ENCODE data around the gene PTPRO. TPM values are rescaled to one million over a fixed set of nuclear protein-coding genes. Genes with fewer than 3 reads are reported as not detected.
A peak's percentile ranks its signal among the peaks of the same experiment; 100 is the strongest.

Gene PTPRO
- total RNA-seq, 4 donors from 2014 or later, result 0.52 to 5.0 (median 1.0) TPM

DNA sequence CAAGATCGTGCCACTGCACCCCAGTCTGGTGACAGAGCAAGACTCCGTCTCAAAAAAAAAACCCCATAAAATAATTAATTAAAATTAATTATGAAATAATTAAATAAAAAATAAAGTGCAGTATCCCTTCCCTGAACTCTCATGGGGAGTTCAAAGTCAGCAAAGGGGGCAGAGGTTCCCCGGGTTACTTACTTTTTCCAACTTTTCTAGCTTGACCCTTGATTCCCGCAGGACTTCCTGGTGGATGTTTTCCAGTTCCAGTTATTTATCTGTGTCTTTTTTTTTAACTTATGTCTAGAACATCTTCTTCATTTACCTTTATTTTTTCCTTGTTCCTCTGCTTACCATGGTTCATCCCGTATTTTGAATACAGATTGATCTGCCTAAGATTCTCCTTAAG is 269.5 kb downstream of the PTPRO start:
- 92% methylated on average over 5 of the region's 5 CpGs for WGBS
- peak; percentile 31 for DNase-seq (ENCODE audit: extremely low spot score)
- Histone ChIP-seq H3K36me3 (no peaks in the 10 kb centered on the region), H3K4me3 (no peak overlapping the region), H3K27ac (replicated peaks in 1 of 4) (no peak overlapping the region), H3K9me3 (no peaks in the 10 kb centered on the region), H3K4me1 (peaks cover 5 to 14% (median 9%) of the 10 kb centered on the region in 4 donors), H3K27me3 (peaks cover 0 to 8% (median 0%) of the 10 kb centered on the region in 4 donors)
- TF ChIP-seq, protein P1, sequence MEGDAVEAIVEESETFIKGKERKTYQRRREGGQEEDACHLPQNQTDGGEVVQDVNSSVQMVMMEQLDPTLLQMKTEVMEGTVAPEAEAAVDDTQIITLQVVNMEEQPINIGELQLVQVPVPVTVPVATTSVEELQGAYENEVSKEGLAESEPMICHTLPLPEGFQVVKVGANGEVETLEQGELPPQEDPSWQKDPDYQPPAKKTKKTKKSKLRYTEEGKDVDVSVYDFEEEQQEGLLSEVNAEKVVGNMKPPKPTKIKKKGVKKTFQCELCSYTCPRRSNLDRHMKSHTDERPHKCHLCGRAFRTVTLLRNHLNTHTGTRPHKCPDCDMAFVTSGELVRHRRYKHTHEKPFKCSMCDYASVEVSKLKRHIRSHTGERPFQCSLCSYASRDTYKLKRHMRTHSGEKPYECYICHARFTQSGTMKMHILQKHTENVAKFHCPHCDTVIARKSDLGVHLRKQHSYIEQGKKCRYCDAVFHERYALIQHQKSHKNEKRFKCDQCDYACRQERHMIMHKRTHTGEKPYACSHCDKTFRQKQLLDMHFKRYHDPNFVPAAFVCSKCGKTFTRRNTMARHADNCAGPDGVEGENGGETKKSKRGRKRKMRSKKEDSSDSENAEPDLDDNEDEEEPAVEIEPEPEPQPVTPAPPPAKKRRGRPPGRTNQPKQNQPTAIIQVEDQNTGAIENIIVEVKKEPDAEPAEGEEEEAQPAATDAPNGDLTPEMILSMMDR (IDR thresholded peaks at IDR 0.05), result no peak
- TF ChIP-seq POLR2A (IDR thresholded peaks at IDR 0.05; ENCODE audit: low read depth), result no peak
- no peak for TF ChIP-seq POLR2AphosphoS5 (IDR thresholded peaks at IDR 0.05)
- no peak for TF ChIP-seq EP300 (IDR thresholded peaks at IDR 0.05)
- intact Hi-C loops (cut with DNase I), result loop anchor here (5.0 kb wide), 1 partner anchor 195 kb away; the partner anchor contains the start of gene EPS8

DNA sequence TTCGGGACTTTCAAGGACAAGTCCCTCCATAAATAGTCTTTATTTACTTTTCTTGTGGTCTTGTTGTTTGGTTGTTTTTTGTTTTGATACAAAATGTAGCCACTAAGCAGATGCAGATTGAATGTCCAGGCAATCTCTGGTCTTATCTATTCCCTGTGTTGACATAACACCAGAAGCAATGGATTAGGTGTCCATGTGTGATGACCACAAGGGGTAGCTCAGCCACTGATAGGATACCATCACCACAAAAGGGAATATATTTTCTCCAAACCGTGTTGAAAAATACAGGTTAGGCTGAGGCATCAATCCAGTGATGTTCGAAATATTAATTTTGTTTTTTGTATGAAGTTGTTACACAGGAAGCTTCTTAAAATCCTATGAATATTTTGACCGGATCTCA is 270.6 kb downstream of the PTPRO start:
- WGBS, result 81% methylated on average over 4 of the region's 4 CpGs
- DNase-seq (ENCODE audit: extremely low spot score), result peak; percentile 14

DNA sequence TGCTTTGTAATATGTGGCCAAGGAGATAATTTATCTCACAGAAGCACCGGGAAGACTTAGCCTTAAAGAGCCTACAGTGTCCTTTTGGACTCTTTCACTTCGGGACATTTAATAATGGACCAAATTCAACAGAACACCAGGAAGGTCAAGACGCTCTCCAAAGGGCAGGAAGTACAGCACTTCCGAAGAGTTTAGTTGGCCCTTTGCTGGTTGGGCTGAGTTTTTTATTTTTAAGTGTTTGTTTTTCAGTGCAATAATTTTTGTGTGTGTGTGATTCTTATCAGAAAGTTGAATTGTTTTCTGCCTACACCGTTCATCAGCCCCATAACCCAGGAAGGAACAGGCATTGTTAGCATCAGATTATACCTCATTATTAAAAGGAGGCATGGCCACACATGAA is 273.9 kb downstream of the PTPRO start:
- no peak for DNase-seq (ENCODE audit: extremely low spot score)
- no peaks in the 10 kb centered on the region for H3K27me3 ChIP-seq
- H3K4me3 ChIP-seq, result no peak overlapping the region
- H3K9me3 ChIP-seq, result no peaks in the 10 kb centered on the region
- no peaks in the 10 kb centered on the region for H3K36me3 ChIP-seq
- 64% methylated on average over 5 of the region's 5 CpGs for whole genome bisulfite sequencing
- H3K27ac ChIP-seq (replicated peaks in 1 of 4), result peak overlapping the region in 1 of 4 donors; percentile 13
- H3K4me1 ChIP-seq, result peaks cover 13 to 24% (median 19%) of the 10 kb centered on the region in 4 donors
- intact Hi-C loops (cut with DNase I), result no loop called here
- TF ChIP-seq, protein P1 (IDR thresholded peaks at IDR 0.05), result no peak
- TF ChIP-seq POLR2AphosphoS5 (IDR thresholded peaks at IDR 0.05) (no peak), POLR2A (IDR thresholded peaks at IDR 0.05; ENCODE audit: low read depth) (no peak), EP300 (IDR thresholded peaks at IDR 0.05) (no peak)

More for the DNA sequence above, 270.6 kb downstream of the PTPRO start:
- H3K4me1 ChIP-seq, result peaks cover 5 to 20% (median 10%) of the 10 kb centered on the region in 4 donors
- no peak for TF ChIP-seq POLR2A (IDR thresholded peaks at IDR 0.05; ENCODE audit: low read depth)
- TF ChIP-seq, protein P1 (IDR thresholded peaks at IDR 0.05), result no peak
- TF ChIP-seq POLR2AphosphoS5 (IDR thresholded peaks at IDR 0.05), result no peak
- no peak for TF ChIP-seq EP300 (IDR thresholded peaks at IDR 0.05)
- H3K4me3 ChIP-seq, result no peak overlapping the region
- H3K36me3 ChIP-seq, result no peaks in the 10 kb centered on the region
- intact Hi-C loops (cut with DNase I), result loop anchor here (5.0 kb wide), 1 partner anchor 194 kb away; the partner anchor contains the start of gene EPS8
- peaks cover 0 to 8% (median 0%) of the 10 kb centered on the region in 4 donors for H3K27me3 ChIP-seq
- H3K27ac ChIP-seq (replicated peaks in 1 of 4), result no peak overlapping the region
- H3K9me3 ChIP-seq, result no peaks in the 10 kb centered on the region

DNA sequence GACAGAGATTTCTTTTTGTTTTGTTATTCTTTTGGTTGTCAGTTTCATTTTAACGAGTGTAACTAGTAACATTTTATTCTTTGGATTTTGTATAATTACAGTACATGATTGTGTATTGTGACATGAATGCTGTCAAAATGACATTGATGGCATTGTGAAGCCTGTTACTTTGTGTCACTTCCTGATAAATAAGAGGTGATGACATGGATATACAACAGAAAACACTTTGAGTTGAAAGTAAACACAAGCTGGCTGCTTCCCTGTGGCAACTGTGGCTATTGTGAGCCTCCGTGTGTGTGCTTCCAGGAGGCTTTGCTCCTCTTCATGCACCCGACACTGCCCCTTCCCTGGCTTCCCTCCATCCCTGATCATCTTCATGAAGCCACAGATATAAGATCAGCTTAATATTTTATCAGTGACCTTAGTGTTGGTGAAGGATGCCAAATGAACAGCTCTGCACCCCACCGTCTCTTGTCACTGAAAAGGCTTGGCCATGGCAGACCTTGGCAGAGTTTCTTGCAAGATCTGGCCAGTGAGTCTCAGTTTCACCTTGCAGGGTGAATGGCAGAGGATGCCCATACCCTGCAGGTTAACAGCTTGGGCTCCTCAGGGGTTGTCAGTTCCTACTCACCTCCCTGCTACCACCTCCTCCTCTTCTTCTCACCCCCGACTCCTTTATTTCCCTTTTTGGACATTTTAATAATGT is 275.0 kb downstream of the PTPRO start:
- Histone ChIP-seq H3K4me1 (peaks cover 13 to 24% (median 19%) of the 10 kb centered on the region in 4 donors), H3K4me3 (no peak overlapping the region), H3K27ac (replicated peaks in 1 of 4) (no peak overlapping the region), H3K27me3 (no peaks in the 10 kb centered on the region), H3K9me3 (no peaks in the 10 kb centered on the region), H3K36me3 (no peaks in the 10 kb centered on the region)
- DNase-seq (ENCODE audit: extremely low spot score), result peak; percentile 68
- intact Hi-C loops (cut with DNase I), result no loop called here
- TF ChIP-seq EP300 (IDR thresholded peaks at IDR 0.05), result no peak
- 76% methylated on average over 5 of the region's 5 CpGs for WGBS

DNA sequence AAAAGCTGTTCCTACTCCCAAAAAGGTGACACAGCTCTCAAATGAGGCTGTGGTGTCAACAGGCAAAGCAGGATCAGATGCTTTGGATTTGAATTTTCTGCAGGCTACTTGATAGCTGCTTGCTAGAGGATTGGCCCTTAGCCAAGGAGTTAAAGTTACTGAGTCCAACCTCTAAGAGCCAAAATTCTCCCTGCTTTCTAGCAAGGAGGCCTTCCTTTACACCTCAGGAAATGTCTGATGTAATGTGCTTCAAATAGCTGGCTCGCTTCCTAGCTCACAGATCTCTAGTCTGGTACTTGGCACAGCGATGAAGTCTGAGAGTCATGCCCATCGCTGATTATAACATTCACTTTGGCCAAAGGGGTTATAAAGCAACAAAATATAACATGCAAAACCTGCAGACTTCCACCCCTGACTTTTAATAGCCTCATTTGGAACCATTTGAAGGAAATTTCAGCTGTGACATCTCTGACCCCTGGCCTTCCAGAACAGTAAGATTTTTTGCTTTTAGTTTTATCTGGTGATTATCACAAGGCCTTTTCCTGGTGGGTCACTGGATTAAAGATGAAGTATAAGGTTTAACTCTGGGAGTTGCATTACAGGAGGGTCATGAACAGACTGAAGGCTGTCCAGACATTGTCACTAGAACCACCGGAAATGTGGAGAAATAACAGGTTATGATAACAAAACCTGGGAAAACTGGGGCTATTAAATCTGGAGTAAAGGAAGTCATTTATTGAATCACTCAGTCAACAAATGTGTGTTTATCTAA is 277.1 kb downstream of the PTPRO start:
- no peak for DNase-seq (ENCODE audit: extremely low spot score)
- 37% methylated on average over 4 of the region's 4 CpGs for WGBS

More for the DNA sequence above, 277.1 kb downstream of the PTPRO start:
- H3K9me3 ChIP-seq, result no peaks in the 10 kb centered on the region
- H3K36me3 ChIP-seq, result no peaks in the 10 kb centered on the region
- no peaks in the 10 kb centered on the region for H3K27me3 ChIP-seq
- H3K4me1 ChIP-seq, result peaks cover 13 to 24% (median 19%) of the 10 kb centered on the region in 4 donors
- H3K4me3 ChIP-seq, result no peak overlapping the region
- intact Hi-C loops (cut with DNase I), result no loop called here
- TF ChIP-seq, protein P1 (IDR thresholded peaks at IDR 0.05), result no peak
- TF ChIP-seq POLR2AphosphoS5 (IDR thresholded peaks at IDR 0.05) (peak in 1 of 2 donors; percentile 14), EP300 (IDR thresholded peaks at IDR 0.05) (no peak)
- peak overlapping the region; percentile 32 to 54 (median 44) for H3K27ac ChIP-seq (replicated peaks in 1 of 4)

All from esophagus muscularis mucosa (tissue), 4 donors.